ENCODE measurements around the gene PFKFB2. TPM values are rescaled to one million over a fixed set of nuclear protein-coding genes. Genes with fewer than 3 reads are reported as not detected.

PFKFB2 gene
- total and polyA plus RNA-seq, 2 donors = 3.4 to 9.3 TPM

DNA sequence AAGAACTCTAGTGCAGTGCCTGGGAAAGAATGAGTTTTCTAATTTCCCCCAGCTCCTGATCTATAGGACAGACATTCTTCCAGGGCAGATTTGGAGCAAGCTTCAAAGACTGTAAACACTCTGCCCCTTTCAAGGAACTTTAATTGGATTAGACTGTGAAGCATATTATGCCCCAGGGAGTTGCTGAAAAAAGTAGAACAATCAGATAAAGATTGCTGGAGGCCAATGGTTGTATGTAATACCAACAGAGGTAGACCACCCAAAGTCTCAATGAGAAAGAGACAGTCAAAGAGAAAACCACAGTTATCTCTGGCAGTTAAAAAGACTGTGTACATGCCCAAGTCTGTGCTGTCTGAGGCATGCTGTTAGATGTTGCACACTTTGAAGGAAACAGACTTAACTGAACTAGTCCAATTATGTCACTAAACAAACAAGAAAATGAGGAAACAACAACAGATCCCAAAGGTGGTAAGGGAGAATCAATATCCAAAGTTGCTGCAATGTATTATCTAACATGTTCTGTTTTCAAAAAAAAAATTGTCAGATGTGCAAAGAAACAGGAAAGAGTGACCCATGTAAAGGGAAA, 75.4 kb downstream of the PFKFB2 start:
- no peak for DNase-seq (ENCODE audit: extremely low spot score)
- no peak overlapping the region for H3K4me3 ChIP-seq (ENCODE audit: low read depth, low read length)
- no peaks in the 10 kb centered on the region for H3K4me1 ChIP-seq (ENCODE audit: insufficient read depth)
- no peaks in the 10 kb centered on the region for H3K36me3 ChIP-seq (ENCODE audit: insufficient read depth)
- H3K27ac ChIP-seq (ENCODE audit: low read depth) = no peak overlapping the region

DNA sequence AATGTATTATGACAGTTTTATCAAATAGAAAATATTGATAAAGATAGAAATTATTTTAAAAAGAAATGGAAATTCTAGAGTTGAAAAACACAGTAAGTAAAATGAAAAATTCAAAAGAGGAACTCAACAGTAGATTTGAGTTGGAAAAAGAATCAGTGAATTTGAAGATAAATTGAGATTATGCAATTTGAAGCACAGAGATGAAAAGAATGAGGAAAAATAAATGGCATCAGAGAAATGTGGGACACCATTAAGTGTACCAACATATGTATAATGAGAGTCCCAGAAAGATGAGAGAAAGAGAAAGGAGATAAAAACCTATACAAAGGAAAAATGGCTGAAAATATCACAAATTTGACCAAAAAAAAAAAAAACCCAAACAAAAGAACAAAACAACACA, 76.0 kb downstream of the PFKFB2 start:
- H3K36me3 ChIP-seq (ENCODE audit: insufficient read depth) = no peaks in the 10 kb centered on the region
- no peak for DNase-seq (ENCODE audit: extremely low spot score)
- no peak overlapping the region for H3K27ac ChIP-seq (ENCODE audit: low read depth)
- no peak overlapping the region for H3K4me3 ChIP-seq (ENCODE audit: low read depth, low read length)
- H3K4me1 ChIP-seq (ENCODE audit: insufficient read depth) = no peaks in the 10 kb centered on the region

Other genes with a start within 250 kb of the PFKFB2 start
- gene IL20, start 187.7 kb upstream of the PFKFB2 start, total RNA-seq = not detected
- not detected for gene IL20, start 187.7 kb upstream of the PFKFB2 start, polyA plus RNA-seq
- gene IL24, start 155.8 kb upstream of the PFKFB2 start, total RNA-seq = not detected
- gene IL24, start 155.8 kb upstream of the PFKFB2 start, polyA plus RNA-seq = 0.06 TPM
- 0.95 TPM for gene FCMR, start 131.3 kb upstream of the PFKFB2 start, total RNA-seq
- 6.1 TPM for gene FCMR, start 131.3 kb upstream of the PFKFB2 start, polyA plus RNA-seq
- gene PIGR, start 106.8 kb upstream of the PFKFB2 start, total RNA-seq = 27.5 TPM
- 2.3 TPM for gene PIGR, start 106.8 kb upstream of the PFKFB2 start, polyA plus RNA-seq
- gene FCAMR, start 82.8 kb upstream of the PFKFB2 start, total RNA-seq = not detected
- gene FCAMR, start 82.8 kb upstream of the PFKFB2 start, polyA plus RNA-seq = not detected
- gene C1orf116, start 20.5 kb upstream of the PFKFB2 start, total RNA-seq = 6.2 TPM
- 2.7 TPM for gene C1orf116, start 20.5 kb upstream of the PFKFB2 start, polyA plus RNA-seq
- gene YOD1, start 2.1 kb upstream of the PFKFB2 start, total RNA-seq = 18.1 TPM
- 2.8 TPM for gene YOD1, start 2.1 kb upstream of the PFKFB2 start, polyA plus RNA-seq
- gene C4BPB, start 35.6 kb downstream of the PFKFB2 start, total RNA-seq = 1.6 TPM
- 0.46 TPM for gene C4BPB, start 35.6 kb downstream of the PFKFB2 start, polyA plus RNA-seq
- 0.95 TPM for gene C4BPA, start 51.0 kb downstream of the PFKFB2 start, total RNA-seq
- gene C4BPA, start 51.0 kb downstream of the PFKFB2 start, polyA plus RNA-seq = 0.91 TPM